ENCODE measurements around the gene FAM3D. TPM values are rescaled to one million over a fixed set of nuclear protein-coding genes. Genes with fewer than 3 reads are reported as not detected.

FAM3D gene
- total RNA-seq, 1 experiment from 2014 or later = 0.32 TPM

DNA sequence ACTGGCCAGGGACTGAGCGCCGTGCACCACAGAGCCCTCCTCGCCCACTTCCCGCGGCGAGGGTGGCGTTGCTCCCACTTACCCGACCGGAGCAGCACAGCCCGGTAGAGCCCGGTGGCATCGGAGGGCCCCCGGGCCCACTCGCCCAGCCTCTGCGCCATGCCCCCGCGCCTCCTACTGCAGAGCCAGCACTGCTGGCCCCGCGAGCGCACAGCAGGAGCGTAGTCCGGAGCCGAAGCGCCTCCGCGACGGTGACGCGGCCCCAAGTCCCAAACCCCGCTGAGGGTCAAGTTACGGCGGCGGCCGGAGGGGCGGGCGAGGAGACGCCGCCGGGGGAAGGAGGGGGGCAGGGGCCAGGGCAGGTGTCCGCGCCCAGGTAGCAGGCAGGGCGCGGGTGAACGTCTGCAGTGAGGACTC, 79.8 kb downstream of the FAM3D start:
- ChIA-PET RAD21 (ENCODE audit: low non-redundant PET in 1 of 2, low total read pairs in 2 of 2, uncharacterized antibody in 2 of 2, unreplicated experiment in 2 of 2) (no interaction called here), CTCF (no interaction called here), POLR2A (no interaction called here)
- no peaks in the 10 kb centered on the region for H3K9me2 ChIP-seq (ENCODE audit: insufficient read depth)
- no TSS peak for BruUV-seq (replicated peaks)
- no peaks in the 10 kb centered on the region for H3K79me2 ChIP-seq (ENCODE audit: insufficient read depth, low read length)
- intact Hi-C loops (cut with micrococcal nuclease) = no loop called here
- H3K4me2 ChIP-seq (ENCODE audit: low read length) = no peak overlapping the region
- no peak for TF ChIP-seq CBX3 (IDR thresholded peaks at IDR 0.05; ENCODE audit: low read depth)
- no peak for TF ChIP-seq ZNF274 (IDR thresholded peaks at IDR 0.05; ENCODE audit: low read depth, low read length)
- TF ChIP-seq SIN3A (IDR thresholded peaks at IDR 0.05; ENCODE audit: low read depth) = no peak
- TF ChIP-seq MAX (IDR thresholded peaks at IDR 0.05) = no peak
- no peak for TF ChIP-seq SP1 (IDR thresholded peaks at IDR 0.05; ENCODE audit: low read depth)
- TF ChIP-seq EZH2phosphoT487 (IDR thresholded peaks at IDR 0.05; ENCODE audit: borderline replicate concordance) = no peak
- no peak for TF ChIP-seq ELF1 (IDR thresholded peaks at IDR 0.05; ENCODE audit: borderline replicate concordance, low read depth)
- TF ChIP-seq POLR2A (IDR thresholded peaks at IDR 0.05; ENCODE audit: borderline replicate concordance, extremely low read depth, insufficient read depth, insufficient read length) = no peak
- no peak for TF ChIP-seq EGR1 (IDR thresholded peaks at IDR 0.05; ENCODE audit: low read depth)
- no peak for TF ChIP-seq ZBTB33 (IDR thresholded peaks at IDR 0.05; ENCODE audit: extremely low read depth, insufficient replicate concordance, low read length)
- no peak for TF ChIP-seq ATF3 (IDR thresholded peaks at IDR 0.05)
- H3K9me3 ChIP-seq (ENCODE audit: control insufficient read depth in 1 of 2, insufficient read depth in 1 of 2, low read depth in 1 of 2, low read length in 2 of 2) = no peaks in the 10 kb centered on the region
- H3K9ac ChIP-seq (ENCODE audit: low read length) = no peak overlapping the region
- H4K20me1 ChIP-seq (ENCODE audit: insufficient read depth) = no peaks in the 10 kb centered on the region
- H3K27ac ChIP-seq (ENCODE audit: low read depth, low read length) = no peak overlapping the region
- DNase-seq (ENCODE audit: low read depth, low spot score) (no peak), ATAC-seq (no peak)
- no peak overlapping the region for H3K4me3 ChIP-seq (replicated peaks in 1 of 2; ENCODE audit: low read depth in 1 of 2, low read length in 2 of 2)
- no peaks in the 10 kb centered on the region for H3K27me3 ChIP-seq (ENCODE audit: insufficient read depth, low read length)
- no peaks in the 10 kb centered on the region for H3K36me3 ChIP-seq (ENCODE audit: control insufficient read depth in 1 of 2, insufficient read depth in 2 of 2, low read length in 2 of 2)
- peaks cover 4 to 19% of the 10 kb centered on the region in 2 experiments; a peak in 3 of 4 replicates for H3K4me1 ChIP-seq (ENCODE audit: control insufficient read depth in 1 of 2, insufficient read depth in 2 of 2, low read length in 2 of 2)
- no peak overlapping the region for H2AFZ ChIP-seq (ENCODE audit: low read depth, low read length, poor library complexity, severe bottlenecking)
